Endodermal cell (in vitro differentiated cells): ENCODE data around the gene SERPINE3. TPM values are rescaled to one million over a fixed set of nuclear protein-coding genes. Genes with fewer than 3 reads are reported as not detected.

Experiments
- DNase-seq: peaks from one replicate; pipeline ENCODE4 v3.0.0-alpha.2; 2017
- H3K27ac ChIP-seq: 2 replicates; pipeline ENCODE4 v1.5.1; 2013; ENCODE audit warnings: mild to moderate bottlenecking, low read depth, low read length, moderate library complexity
- H3K27me3 ChIP-seq: 2 replicates; pipeline ENCODE4 v1.6.1; 2013; ENCODE audit warnings: mild to moderate bottlenecking, low read length, moderate library complexity; ENCODE audit not compliant: insufficient read depth, control insufficient read depth, poor library complexity, severe bottlenecking
- H3K36me3 ChIP-seq: 2 replicates; pipeline ENCODE4 v1.7.0; 2013; ENCODE audit warnings: mild to moderate bottlenecking, low read length, moderate library complexity; ENCODE audit not compliant: control insufficient read depth, insufficient read depth
- H3K4me1 ChIP-seq: one replicate; pipeline ENCODE4 v1.7.0; 2013; ENCODE audit warnings: low read length; ENCODE audit not compliant: control insufficient read depth, insufficient read depth
- H3K4me3 ChIP-seq: 2 replicates; pipeline ENCODE4 v1.5.1; 2013; ENCODE audit warnings: mild to moderate bottlenecking, low read length, moderate library complexity
- H3K9ac ChIP-seq: 2 replicates; pipeline ENCODE4 v1.6.1; 2013; ENCODE audit warnings: mild to moderate bottlenecking, low read length, moderate library complexity; ENCODE audit not compliant: poor library complexity, severe bottlenecking; ENCODE audit errors: extremely low read depth
- H3K9me3 ChIP-seq: 2 replicates; pipeline ENCODE4 v1.6.1; 2013; ENCODE audit warnings: mild to moderate bottlenecking, low read length, moderate library complexity; ENCODE audit not compliant: control insufficient read depth
- H3K27ac Mint-ChIP-seq: 2 replicates; pipeline ENCODE4 v1.8.0; 2020; ENCODE audit warnings: mixed read lengths
- H3K27me3 Mint-ChIP-seq: 2 replicates; pipeline ENCODE4 v1.8.0; 2021; ENCODE audit warnings: mild to moderate bottlenecking, mixed read lengths; ENCODE audit not compliant: insufficient read depth
- H3K36me3 Mint-ChIP-seq: 2 replicates; pipeline ENCODE4 v1.8.0; 2020; ENCODE audit warnings: low read depth, mixed read lengths
- H3K4me1 Mint-ChIP-seq: 2 replicates; pipeline ENCODE4 v1.8.0; 2020; ENCODE audit warnings: mixed read lengths
- H3K4me3 Mint-ChIP-seq: 2 replicates; pipeline ENCODE4 v1.8.0; 2020; ENCODE audit warnings: mild to moderate bottlenecking, moderate library complexity, mixed read lengths
- H3K9me3 Mint-ChIP-seq: 2 replicates; pipeline ENCODE4 v1.8.0; 2020; ENCODE audit warnings: mild to moderate bottlenecking, mixed read lengths
- WGBS, 2 experiments: methylation state at CpG; one replicate each; pipeline versions ENCODE4 v1.1.5 to v1.1.7; 2013; ENCODE audit warnings: missing lambda C conversion rate in 2 of 2, mixed read lengths in 1 of 2; ENCODE audit not compliant: insufficient coverage in 1 of 2, insufficient read length in 1 of 2; 5-methylcytosine and 5-hydroxymethylcytosine counted together
- total RNA-seq, 2 donors: library from RNA; stranded (reverse); fragmentation: NEBNext Ultra II Directional in 1 of 2; extraction: Animal tissue kit (Norgen Biotek cat#: 25700) in 1 of 2; gene quantifications; 2 replicates in 1 of 2; 3 replicates in 1 of 2; pipeline ENCODE4 v1.2.1, GENCODE V29; 2021
- TF ChIP-seq, protein P1 (sequence below): fragments of 200-600 bp; sonication (generic); conservative IDR thresholded peaks from 2 replicates; pipeline ENCODE4 v1.5.0; 2021; ENCODE audit warnings: antibody characterized with exemption, mild to moderate bottlenecking

Gene SERPINE3
- total RNA-seq, 2 donors from 2014 or later, result 0.89 TPM; not detected in 1

- Mint-ChIP-seq H3K9me3 (no peaks in the 10 kb centered on the region), H3K27ac (no peak overlapping the region), H3K27me3 (no peaks in the 10 kb centered on the region), H3K36me3 (peaks cover 23% of the 10 kb centered on the region), H3K4me1 (no peaks in the 10 kb centered on the region), H3K4me3 (no peak overlapping the region)
- no peak overlapping the region for H3K27ac ChIP-seq
- H3K4me1 ChIP-seq, result no peaks in the 10 kb centered on the region
- TF ChIP-seq, protein P1, sequence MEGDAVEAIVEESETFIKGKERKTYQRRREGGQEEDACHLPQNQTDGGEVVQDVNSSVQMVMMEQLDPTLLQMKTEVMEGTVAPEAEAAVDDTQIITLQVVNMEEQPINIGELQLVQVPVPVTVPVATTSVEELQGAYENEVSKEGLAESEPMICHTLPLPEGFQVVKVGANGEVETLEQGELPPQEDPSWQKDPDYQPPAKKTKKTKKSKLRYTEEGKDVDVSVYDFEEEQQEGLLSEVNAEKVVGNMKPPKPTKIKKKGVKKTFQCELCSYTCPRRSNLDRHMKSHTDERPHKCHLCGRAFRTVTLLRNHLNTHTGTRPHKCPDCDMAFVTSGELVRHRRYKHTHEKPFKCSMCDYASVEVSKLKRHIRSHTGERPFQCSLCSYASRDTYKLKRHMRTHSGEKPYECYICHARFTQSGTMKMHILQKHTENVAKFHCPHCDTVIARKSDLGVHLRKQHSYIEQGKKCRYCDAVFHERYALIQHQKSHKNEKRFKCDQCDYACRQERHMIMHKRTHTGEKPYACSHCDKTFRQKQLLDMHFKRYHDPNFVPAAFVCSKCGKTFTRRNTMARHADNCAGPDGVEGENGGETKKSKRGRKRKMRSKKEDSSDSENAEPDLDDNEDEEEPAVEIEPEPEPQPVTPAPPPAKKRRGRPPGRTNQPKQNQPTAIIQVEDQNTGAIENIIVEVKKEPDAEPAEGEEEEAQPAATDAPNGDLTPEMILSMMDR, result no peak
- whole genome bisulfite sequencing, 2 experiments, result 100% methylated on average over 1 to 2 of the region's 2 CpGs
- peaks cover 79% of the 10 kb centered on the region for H3K36me3 ChIP-seq
- DNase-seq, result no peak
- no peak overlapping the region for H3K9ac ChIP-seq
- H3K9me3 ChIP-seq, result no peaks in the 10 kb centered on the region
- no peaks in the 10 kb centered on the region for H3K27me3 ChIP-seq
- H3K4me3 ChIP-seq, result no peak overlapping the region
Measured at GRCh38 chr13:51385114-51385513, 45.6 kb downstream of the SERPINE3 start.

- no peak for DNase-seq
- no peaks in the 10 kb centered on the region for H3K9me3 Mint-ChIP-seq
- no peaks in the 10 kb centered on the region for H3K27me3 Mint-ChIP-seq
- Histone ChIP-seq H3K27ac (no peak overlapping the region), H3K9me3 (no peaks in the 10 kb centered on the region), H3K4me3 (no peak overlapping the region), H3K27me3 (no peaks in the 10 kb centered on the region), H3K9ac (no peak overlapping the region), H3K4me1 (no peaks in the 10 kb centered on the region), H3K36me3 (peaks cover 46% of the 10 kb centered on the region)
- H3K4me1 Mint-ChIP-seq, result peaks cover 14% of the 10 kb centered on the region
- no peak overlapping the region for H3K27ac Mint-ChIP-seq
- TF ChIP-seq, protein P1, result no peak
- H3K36me3 Mint-ChIP-seq, result peaks cover 19% of the 10 kb centered on the region
- no peak overlapping the region for H3K4me3 Mint-ChIP-seq
Measured at GRCh38 chr13:51394724-51395123, 55.2 kb downstream of the SERPINE3 start.

- peaks cover 18% of the 10 kb centered on the region for H3K36me3 Mint-ChIP-seq
- H3K4me1 Mint-ChIP-seq, result peaks cover 14% of the 10 kb centered on the region
- no peak overlapping the region for H3K27ac Mint-ChIP-seq
Measured at GRCh38 chr13:51396352-51396751, 56.9 kb downstream of the SERPINE3 start.

More at GRCh38 chr13:51396352-51396751, 56.9 kb downstream of the SERPINE3 start:
- Mint-ChIP-seq H3K9me3 (no peaks in the 10 kb centered on the region), H3K27me3 (no peaks in the 10 kb centered on the region), H3K4me3 (no peak overlapping the region)
- WGBS, 2 experiments, result 81 to 93% methylated on average over 2 of the region's 2 CpGs
- Histone ChIP-seq H3K9ac (no peak overlapping the region), H3K27ac (no peak overlapping the region), H3K4me3 (no peak overlapping the region), H3K27me3 (no peaks in the 10 kb centered on the region), H3K4me1 (no peaks in the 10 kb centered on the region), H3K36me3 (peaks cover 44% of the 10 kb centered on the region), H3K9me3 (no peaks in the 10 kb centered on the region)
- no peak for DNase-seq
- TF ChIP-seq, protein P1, result no peak
